Omental fat pad (tissue), 4 donors: ENCODE measurements around the gene CENPX. TPM values are rescaled to one million over a fixed set of nuclear protein-coding genes. Genes with fewer than 3 reads are reported as not detected.
A peak's percentile ranks its signal among the peaks of the same experiment; 100 is the strongest.

Experiments
- ATAC-seq: fragments of 150-250 bp; one replicate; pipeline ENCODE4 v1.9.1; 2016; ENCODE audit warnings: mild to moderate bottlenecking, moderate library complexity; ENCODE audit not compliant: low FRiP score
- DNase-seq: peaks from one replicate; pipeline ENCODE4 v3.0.0-alpha.2; 2019; ENCODE audit warnings: low spot score
- total RNA-seq, 4 donors: library from RNA; depleted of rRNA; stranded (reverse); fragments of >200 nt; gene quantifications; one replicate each; pipeline ENCODE4 v1.1.0, GENCODE V29; 2016
- TF ChIP-seq, protein P1 (sequence below), 3 donors: fragments of 450-650 bp; IDR thresholded peaks; one replicate each; pipeline ENCODE4 v1.5.1; 2016 to 2017; ENCODE audit warnings: antibody characterized with exemption in 3 of 3, mild to moderate bottlenecking in 3 of 3, moderate library complexity in 2 of 3

CENPX gene
- total RNA-seq, 4 donors from 2014 or later, result 41.1 to 77.2 (median 59.8) TPM

DNA sequence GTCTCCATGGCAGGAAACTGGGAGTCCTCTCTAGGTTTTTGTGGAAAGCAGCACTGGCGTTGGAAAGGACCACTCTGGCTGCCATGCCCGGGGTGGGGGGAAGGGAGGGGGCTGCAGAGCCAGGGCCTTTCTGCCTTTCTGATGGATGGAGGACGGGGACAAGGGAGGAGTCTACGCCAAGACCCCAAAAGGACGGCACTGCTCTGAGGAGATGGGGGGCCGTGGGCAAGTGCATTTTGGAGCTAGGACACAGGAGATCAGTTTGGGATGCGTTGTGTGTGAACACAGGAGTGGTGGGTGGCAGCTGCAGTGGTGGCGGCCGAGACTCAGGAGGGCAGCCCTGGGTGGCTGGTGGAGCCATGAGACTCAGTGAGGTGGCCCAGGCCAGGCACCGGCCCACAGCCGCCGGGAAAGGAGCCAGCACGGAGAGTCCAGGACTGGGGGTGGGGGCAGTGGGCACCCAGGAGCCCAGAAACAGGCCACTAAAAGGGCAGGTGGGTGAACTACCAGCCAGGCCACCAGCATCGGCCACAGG is 2.0 kb downstream of the CENPX start:
- TF ChIP-seq, protein P1, sequence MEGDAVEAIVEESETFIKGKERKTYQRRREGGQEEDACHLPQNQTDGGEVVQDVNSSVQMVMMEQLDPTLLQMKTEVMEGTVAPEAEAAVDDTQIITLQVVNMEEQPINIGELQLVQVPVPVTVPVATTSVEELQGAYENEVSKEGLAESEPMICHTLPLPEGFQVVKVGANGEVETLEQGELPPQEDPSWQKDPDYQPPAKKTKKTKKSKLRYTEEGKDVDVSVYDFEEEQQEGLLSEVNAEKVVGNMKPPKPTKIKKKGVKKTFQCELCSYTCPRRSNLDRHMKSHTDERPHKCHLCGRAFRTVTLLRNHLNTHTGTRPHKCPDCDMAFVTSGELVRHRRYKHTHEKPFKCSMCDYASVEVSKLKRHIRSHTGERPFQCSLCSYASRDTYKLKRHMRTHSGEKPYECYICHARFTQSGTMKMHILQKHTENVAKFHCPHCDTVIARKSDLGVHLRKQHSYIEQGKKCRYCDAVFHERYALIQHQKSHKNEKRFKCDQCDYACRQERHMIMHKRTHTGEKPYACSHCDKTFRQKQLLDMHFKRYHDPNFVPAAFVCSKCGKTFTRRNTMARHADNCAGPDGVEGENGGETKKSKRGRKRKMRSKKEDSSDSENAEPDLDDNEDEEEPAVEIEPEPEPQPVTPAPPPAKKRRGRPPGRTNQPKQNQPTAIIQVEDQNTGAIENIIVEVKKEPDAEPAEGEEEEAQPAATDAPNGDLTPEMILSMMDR (IDR thresholded peaks at IDR 0.05), result no peak
- DNase-seq (no peak), ATAC-seq (no peak)

DNA sequence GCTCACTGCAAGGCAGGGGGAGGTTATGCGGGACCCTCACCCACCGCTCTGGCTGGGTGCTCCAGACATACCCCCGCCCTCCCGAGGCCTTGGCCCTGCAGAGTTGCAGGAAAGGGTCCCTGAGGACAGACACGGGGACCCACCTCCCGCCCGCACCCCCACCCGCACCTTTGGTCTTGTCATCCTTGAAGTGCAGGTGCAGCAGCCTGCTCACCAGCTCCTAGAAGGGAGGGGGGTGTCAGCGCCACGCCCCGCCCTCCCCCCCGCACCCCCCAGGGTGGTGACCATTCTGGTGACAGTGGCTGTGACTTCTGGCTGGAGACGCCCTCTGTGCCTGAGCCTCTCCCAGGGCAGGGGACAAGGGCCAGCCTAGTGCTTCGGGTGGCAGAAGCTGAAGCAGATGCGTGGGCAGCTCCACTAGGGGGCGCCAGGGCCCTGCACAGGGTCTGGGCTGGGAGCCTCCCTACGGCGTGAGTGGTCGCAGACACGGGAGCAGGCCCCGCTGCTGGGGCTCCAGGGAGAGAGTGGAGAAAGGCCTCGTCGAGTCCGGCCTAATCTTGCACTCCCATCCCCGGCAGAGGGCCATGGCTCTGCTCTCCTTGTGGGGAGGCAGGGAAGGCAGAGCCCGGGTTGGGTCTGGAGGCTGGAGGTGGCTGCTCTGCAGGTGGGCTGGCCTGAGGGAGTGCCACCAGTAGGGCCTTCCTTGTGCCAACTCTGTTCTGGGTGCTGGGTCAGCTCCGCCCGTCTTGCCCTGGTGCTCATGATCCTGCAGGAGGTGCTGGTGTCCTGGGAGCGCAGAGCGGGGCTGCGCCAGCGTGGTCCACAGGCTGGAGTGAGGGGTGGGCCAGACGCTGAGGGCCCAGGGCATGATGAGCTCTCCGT is 2.7 kb downstream of the CENPX start:
- TF ChIP-seq, protein P1 (IDR thresholded peaks at IDR 0.05), result peak in 1 of 3 donors; percentile 16
- no peak for ATAC-seq
- DNase-seq, result no peak

DNA sequence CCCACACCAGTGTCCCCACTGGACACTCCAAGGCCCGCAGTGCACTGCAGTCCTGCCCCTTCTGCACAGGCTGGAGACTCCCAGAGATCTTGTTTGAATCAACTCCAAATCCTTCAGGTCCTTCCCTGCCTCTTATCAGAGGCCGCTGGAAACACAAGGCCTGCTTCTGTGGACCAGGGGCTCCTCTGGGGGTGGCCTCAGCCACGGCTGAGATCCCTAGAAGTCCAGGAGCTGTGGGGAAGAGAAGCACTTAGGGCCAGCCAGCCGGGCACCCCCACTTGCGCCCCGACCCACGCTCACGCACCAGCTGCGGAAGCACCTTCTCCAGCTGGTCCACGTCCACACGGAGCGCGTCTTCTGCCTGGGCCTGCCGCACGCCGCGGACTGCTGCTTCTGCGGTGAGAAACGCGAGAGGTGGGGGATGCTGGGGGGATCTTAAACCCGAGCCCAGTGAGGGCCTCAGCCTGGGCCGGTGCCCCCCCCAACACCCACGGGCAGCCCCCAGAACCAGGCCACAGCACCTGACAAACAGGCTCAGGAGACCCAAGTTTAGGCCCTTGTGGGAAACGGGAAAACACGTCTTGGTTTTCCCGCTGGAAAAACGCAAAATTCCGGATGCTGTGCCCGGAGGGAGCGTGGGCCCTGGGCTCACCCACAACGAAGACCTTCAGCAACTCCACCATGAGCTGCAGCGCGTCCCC is 3.5 kb downstream of the CENPX start:
- DNase-seq (no peak), ATAC-seq (no peak)
- TF ChIP-seq, protein P1 (IDR thresholded peaks at IDR 0.05), result no peak

DNA sequence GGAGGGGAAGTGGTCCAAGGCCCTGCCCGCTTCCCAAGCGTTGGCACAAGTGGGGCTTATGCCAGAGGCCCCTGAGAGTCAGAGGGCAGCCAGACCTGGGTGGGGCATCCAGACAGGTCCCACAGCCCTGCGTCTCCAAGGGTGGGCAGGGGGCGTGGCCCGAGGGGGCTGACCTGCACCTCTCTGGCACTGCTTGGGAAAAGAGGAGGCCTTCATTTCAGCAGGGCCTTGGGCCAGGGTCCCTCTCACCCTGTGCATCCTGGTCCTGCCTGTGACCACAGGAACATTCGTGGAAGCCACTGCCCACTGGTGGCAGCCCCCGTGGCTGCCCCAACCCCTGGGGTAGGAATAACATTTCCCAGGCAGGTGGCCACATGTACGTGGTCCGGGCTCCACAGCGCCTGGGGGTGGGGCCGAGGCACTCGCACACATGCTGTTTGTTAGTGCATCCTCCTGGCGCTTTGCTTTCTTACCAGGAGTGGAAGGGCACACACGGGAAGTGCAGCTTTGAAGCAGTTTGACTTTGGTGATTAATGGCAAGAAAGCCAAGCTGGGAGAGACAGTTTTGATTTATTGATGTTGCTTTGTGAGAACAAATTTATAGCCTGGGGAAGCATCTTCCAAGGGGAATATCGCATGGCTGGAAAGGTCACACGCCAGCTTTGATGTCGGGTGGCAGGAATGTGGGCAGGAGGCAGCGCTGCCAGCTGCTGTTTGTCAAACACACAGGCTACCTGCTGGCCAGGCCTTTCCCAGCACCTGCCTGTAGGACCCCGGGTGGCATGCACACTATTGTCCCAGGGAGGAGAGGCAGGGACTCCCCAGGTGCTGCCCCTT is 4.3 kb downstream of the CENPX start:
- ATAC-seq (no peak), DNase-seq (no peak)
- TF ChIP-seq, protein P1 (IDR thresholded peaks at IDR 0.05), result no peak

DNA sequence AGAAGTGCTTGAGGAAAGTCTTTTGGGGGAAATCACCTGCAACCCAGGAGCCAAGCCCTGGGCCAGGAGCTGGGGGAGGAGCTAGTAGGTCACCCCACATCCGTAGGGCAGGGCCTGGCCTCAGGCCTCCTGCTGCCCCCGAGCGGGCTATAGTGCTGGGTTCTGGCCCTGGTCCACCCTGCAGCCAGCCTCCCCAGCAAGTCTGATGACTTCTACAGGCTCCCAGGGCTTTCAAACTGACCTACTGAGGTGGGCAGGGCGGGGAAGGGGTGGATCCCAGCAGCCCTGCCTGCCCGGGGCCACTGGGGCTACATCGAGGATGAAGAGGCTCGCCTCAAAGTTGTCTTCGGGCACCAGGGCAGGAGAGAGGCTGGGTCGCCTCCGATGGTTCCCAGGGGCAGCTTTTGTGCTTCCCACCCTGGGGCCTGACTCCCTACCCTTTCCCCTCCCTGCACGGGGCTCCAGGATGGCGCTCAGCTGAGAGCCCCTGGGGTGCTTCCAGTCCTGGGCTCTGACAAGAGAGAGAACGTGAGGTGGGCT is 5.0 kb downstream of the CENPX start:
- ATAC-seq (no peak), DNase-seq (no peak)
- TF ChIP-seq, protein P1 (IDR thresholded peaks at IDR 0.05), result no peak

DNA sequence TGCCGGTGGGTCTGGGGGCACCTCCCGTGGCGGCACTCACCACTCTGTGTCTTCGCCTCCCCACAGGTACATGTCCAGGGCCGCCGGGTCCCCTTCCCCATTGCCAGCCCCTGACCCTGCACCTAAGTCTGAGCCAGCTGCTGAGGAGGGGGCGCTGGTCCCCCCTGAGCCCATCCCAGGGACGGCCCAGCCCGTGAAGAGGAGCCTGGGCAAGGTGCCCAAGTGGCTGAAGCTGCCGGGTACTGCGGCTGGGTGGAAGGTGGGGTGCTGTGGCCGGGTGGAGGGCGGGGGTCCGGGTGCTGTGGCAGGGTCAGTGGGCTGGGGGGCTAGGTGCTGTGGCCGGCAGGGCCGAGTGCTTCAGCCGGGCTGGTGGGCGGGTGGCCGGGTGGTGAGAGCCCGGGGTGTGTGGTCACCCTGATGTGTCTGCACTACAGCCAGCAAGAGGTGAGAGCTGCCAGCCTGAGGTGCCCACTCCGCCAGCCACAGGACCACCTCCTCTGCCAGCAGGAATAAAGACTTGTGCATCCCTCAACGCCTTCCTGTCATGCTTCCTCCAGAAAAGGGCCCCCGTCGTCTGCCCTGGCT is 5.7 kb downstream of the CENPX start:
- TF ChIP-seq, protein P1 (IDR thresholded peaks at IDR 0.05), result no peak
- ATAC-seq (no peak), DNase-seq (no peak)
